Esophagus squamous epithelium (tissue), 5 donors: ENCODE data around the gene MAD1L1. TPM values are rescaled to one million over a fixed set of nuclear protein-coding genes. Genes with fewer than 3 reads are reported as not detected.
"Not testable (repeated sequence)": the region's sequence is repeated elsewhere in the genome, so short reads cannot be mapped to it uniquely, and the experiment has no call there.

Source experiments
- DNase-seq: peaks from one replicate; lab custom pipeline; 2025; lab: John Stamatoyannopoulos, UW
- H3K27ac ChIP-seq, 4 donors: fragments of 200-600 bp; sonication (generic); one replicate each; pipeline ENCODE4 v1.5.1; 2016 to 2019; ENCODE audit warnings: mild to moderate bottlenecking in 1 of 4
- H3K27me3 ChIP-seq, 4 donors: fragments of 200-600 bp; sonication (generic); 1 replicate in 3 of 4; 2 replicates in 1 of 4; pipeline versions ENCODE4 v1.5.1 to v1.6.0; 2017 to 2021; ENCODE audit warnings: antibody characterized with exemption in 1 of 4
- H3K36me3 ChIP-seq, 3 donors: fragments of 200-600 bp; sonication (generic); one replicate each; pipeline ENCODE4 v1.5.1; 2016 to 2019
- H3K4me1 ChIP-seq, 3 donors: fragments of 200-600 bp; sonication (generic); one replicate each; pipeline ENCODE4 v1.5.1; 2017 to 2019
- H3K4me3 ChIP-seq, 4 donors: fragments of 200-600 bp; sonication (generic); 1 replicate in 3 of 4; 2 replicates in 1 of 4; pipeline ENCODE4 v1.5.1; 2016 to 2019; ENCODE audit warnings: mild to moderate bottlenecking in 2 of 4, moderate library complexity in 1 of 4
- H3K9me3 ChIP-seq, 3 donors: fragments of 200-600 bp; sonication (generic); one replicate each; pipeline ENCODE4 v1.5.1; 2016 to 2019
- POLR2A ChIP-seq, 4 donors: fragments of 450-650 bp; IDR thresholded peaks; one replicate each; pipeline ENCODE4 v1.6.1; 2017; ENCODE audit warnings: antibody characterized with exemption in 4 of 4, mild to moderate bottlenecking in 4 of 4, moderate library complexity in 3 of 4
- WGBS, 2 donors: methylation state at CpG; one replicate each; pipeline ENCODE4 v1.1.5; 2018; 5-methylcytosine and 5-hydroxymethylcytosine counted together
- intact Hi-C: fragments of 100-400 bp; cut with DNase I; formaldehyde crosslinking; loops from one replicate; pipeline ENCODE4 v1.15.0; 2022
- total RNA-seq, 4 donors: library from RNA; depleted of rRNA; stranded (reverse); fragments of >200 nt; gene quantifications; one replicate each; pipeline ENCODE4 v1.1.0, GENCODE V29; 2016
- TF ChIP-seq, protein P1 (sequence below), 6 experiments: fragments of 450-650 bp in 4 of 6; fragments of 200-600 bp in 2 of 6; sonication (generic) in 2 of 6; IDR thresholded peaks; one replicate each; pipeline ENCODE4 v1.5.1; 2016 to 2019; ENCODE audit warnings: antibody characterized with exemption in 6 of 6, mild to moderate bottlenecking in 4 of 6, moderate library complexity in 4 of 6
- donor health status: DM: yes; HTN: yes; CAD: no.

Gene MAD1L1
- total RNA-seq, 4 donors from 2014 or later, result 16.6 to 40.4 (median 30.2) TPM

DNA sequence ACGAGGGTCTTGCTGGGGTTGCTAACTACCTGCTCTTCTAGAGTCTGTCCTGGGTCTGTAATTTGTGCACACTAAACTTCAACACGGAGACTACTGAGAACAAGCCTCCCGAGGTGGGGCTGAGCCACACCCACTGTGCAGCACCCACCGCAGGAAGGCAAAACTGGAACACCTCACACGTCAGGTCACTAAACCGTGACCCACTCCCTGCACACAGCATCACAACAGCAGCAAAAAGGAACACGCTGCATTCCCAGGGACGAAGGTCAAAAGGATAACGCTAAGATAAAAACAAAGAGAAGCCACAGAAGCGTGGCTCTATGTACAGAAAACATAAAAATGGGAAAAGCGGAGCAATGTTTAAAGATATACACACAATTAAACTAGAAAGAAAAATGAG is 170.1 kb downstream of the MAD1L1 start:
- no peak for DNase-seq
- 93 to 95% methylated on average over 11 of the region's 11 CpGs for WGBS, 2 donors
- Histone ChIP-seq H3K9me3 (peaks cover 0 to 9% (median 0%) of the 10 kb centered on the region in 3 donors), H3K27me3 (no peaks in the 10 kb centered on the region), H3K4me1 (peaks cover 0 to 18% (median 9%) of the 10 kb centered on the region in 3 donors), H3K27ac (no peak overlapping the region), H3K36me3 (peaks cover 0 to 34% (median 0%) of the 10 kb centered on the region in 3 donors), H3K4me3 (no peak overlapping the region)
- intact Hi-C loops, result no loop called here
- no peak for TF ChIP-seq POLR2A (IDR thresholded peaks at IDR 0.05)
- TF ChIP-seq, protein P1, sequence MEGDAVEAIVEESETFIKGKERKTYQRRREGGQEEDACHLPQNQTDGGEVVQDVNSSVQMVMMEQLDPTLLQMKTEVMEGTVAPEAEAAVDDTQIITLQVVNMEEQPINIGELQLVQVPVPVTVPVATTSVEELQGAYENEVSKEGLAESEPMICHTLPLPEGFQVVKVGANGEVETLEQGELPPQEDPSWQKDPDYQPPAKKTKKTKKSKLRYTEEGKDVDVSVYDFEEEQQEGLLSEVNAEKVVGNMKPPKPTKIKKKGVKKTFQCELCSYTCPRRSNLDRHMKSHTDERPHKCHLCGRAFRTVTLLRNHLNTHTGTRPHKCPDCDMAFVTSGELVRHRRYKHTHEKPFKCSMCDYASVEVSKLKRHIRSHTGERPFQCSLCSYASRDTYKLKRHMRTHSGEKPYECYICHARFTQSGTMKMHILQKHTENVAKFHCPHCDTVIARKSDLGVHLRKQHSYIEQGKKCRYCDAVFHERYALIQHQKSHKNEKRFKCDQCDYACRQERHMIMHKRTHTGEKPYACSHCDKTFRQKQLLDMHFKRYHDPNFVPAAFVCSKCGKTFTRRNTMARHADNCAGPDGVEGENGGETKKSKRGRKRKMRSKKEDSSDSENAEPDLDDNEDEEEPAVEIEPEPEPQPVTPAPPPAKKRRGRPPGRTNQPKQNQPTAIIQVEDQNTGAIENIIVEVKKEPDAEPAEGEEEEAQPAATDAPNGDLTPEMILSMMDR (IDR thresholded peaks at IDR 0.05), result no peak

GRCh38 chr7:2060701-2061100 is 172.0 kb downstream of the MAD1L1 start:
- TF ChIP-seq, protein P1 (IDR thresholded peaks at IDR 0.05), result no peak
- TF ChIP-seq POLR2A (IDR thresholded peaks at IDR 0.05), result no peak
- Histone ChIP-seq H3K9me3 (peaks cover 0 to 9% (median 0%) of the 10 kb centered on the region in 3 donors), H3K36me3 (peaks cover 0 to 15% (median 0%) of the 10 kb centered on the region in 3 donors), H3K27me3 (no peaks in the 10 kb centered on the region), H3K4me1 (peaks cover 0 to 18% (median 9%) of the 10 kb centered on the region in 3 donors), H3K27ac (no peak overlapping the region), H3K4me3 (no peak overlapping the region)
- 84 to 87% methylated on average over 11 of the region's 11 CpGs for WGBS, 2 donors
- DNase-seq, result no peak
- intact Hi-C loops, result no loop called here

- TF ChIP-seq, protein P1 (IDR thresholded peaks at IDR 0.05), result no peak
- no peak for TF ChIP-seq POLR2A (IDR thresholded peaks at IDR 0.05)
- Histone ChIP-seq H3K9me3 (peaks cover 0 to 9% (median 0%) of the 10 kb centered on the region in 3 donors), H3K27ac (no peak overlapping the region), H3K4me3 (no peak overlapping the region), H3K36me3 (peaks cover 0 to 12% (median 0%) of the 10 kb centered on the region in 3 donors), H3K27me3 (no peaks in the 10 kb centered on the region), H3K4me1 (peaks cover 0 to 22% (median 9%) of the 10 kb centered on the region in 3 donors)
- WGBS, 2 donors, result 94 to 95% methylated on average over 66 of the region's 66 CpGs
- DNase-seq, result no peak
- intact Hi-C loops, result no loop called here
Observed at GRCh38 chr7:2059964-2060700, 172.6 kb downstream of the MAD1L1 start.

DNA sequence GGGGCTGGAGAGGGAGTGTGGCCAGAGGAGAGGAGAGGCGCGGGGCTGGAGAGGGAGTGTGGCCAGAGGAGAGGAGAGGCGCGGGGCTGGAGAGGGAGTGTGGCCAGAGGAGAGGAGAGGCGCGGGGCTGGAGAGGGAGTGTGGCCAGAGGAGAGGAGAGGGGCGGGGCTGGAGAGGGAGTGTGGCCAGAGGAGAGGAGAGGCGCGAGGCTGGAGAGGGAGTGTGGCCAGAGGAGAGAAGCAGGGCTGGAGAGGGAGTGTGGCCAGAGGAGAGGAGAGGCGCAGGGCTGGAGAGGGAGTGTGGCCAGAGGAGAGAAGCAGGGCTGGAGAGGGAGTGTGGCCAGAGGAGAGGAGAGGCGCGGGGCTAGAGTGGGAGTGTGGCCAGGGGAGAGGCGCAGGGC is 174.5 kb downstream of the MAD1L1 start:
- H3K27ac ChIP-seq, intact Hi-C loops, H3K9me3 ChIP-seq, H3K27me3 ChIP-seq, H3K4me3 ChIP-seq, DNase-seq: not testable (repeated sequence)
- peaks cover 0 to 13% (median 0%) of the 10 kb centered on the region in 3 donors for H3K36me3 ChIP-seq
- peaks cover 0 to 14% (median under 1%) of the 10 kb centered on the region in 3 donors for H3K4me1 ChIP-seq
- 73 to 86% methylated on average over 5 to 6 of the region's 13 CpGs for WGBS, 2 donors

GRCh38 chr7:2055956-2056355 is 176.8 kb downstream of the MAD1L1 start:
- TF ChIP-seq, protein P1 (IDR thresholded peaks at IDR 0.05), result no peak
- no peak for TF ChIP-seq POLR2A (IDR thresholded peaks at IDR 0.05)
- 93 to 97% methylated on average over 10 to 11 of the region's 11 CpGs for WGBS, 2 donors
- H3K27me3 ChIP-seq, result no peaks in the 10 kb centered on the region
- peaks cover 0 to 15% (median 0%) of the 10 kb centered on the region in 3 donors for H3K36me3 ChIP-seq
- peaks cover 0 to 8% (median 0%) of the 10 kb centered on the region in 3 donors for H3K4me1 ChIP-seq
- no peak for DNase-seq
- no peak overlapping the region for H3K4me3 ChIP-seq
- no peak overlapping the region for H3K27ac ChIP-seq
- peaks cover 0 to 9% (median 0%) of the 10 kb centered on the region in 3 donors for H3K9me3 ChIP-seq
- intact Hi-C loops, result no loop called here
